ENCODE measurements around the gene ZSCAN9.

ZSCAN9 gene

GRCh38 chr6:28225056-28225834, at the start of gene ZSCAN9:
Gene ZSCAN9 (plus strand): TSS chr6:28225275. CDS start chr6:28227085, 1,810 bp downstream.
- peak; percentile 16 to 40 for DNase-seq (ENCODE audit: low read depth in 1 of 2, low spot score in 1 of 2)

DNA sequence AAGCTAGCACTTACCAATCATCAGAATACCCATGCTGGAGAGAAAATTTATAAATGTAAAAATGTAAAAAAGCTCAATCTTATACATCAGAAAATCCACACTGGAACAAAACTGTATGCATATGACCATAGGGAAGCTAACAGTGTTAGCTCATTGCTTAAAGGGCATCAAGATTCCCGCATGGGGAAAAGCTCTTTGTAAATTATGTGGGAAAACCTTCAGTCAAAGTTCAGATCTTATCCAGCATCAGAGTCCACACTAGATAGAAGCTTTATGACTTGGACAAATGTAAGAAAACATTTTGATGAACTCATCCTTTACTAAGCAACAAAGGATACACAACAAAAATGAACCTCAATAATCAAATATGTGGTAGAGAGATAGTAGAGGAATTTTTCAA, 48.7 kb upstream of the ZSCAN9 start:
- DNase-seq (ENCODE audit: low read depth in 1 of 2, low spot score in 1 of 2) = no peak

DNA sequence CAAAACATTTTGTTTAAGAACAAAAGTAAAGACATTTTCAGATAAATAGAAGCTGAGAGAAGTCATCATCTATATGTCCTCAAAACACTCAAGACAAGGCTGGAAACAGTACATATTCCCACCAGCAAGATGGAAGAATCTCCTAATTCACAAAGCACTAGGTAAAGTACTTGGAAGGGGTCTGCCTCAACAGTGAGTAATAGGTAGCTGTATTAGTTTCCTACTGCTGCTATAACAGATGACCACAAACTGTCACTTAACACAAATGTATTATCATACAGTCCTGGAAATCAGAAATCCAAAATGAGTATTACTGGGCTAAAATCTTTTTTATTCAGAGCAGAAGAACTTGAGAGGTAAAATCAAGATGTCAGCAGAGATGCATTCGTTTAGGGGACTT, 42.8 kb upstream of the ZSCAN9 start:
- DNase-seq (ENCODE audit: low read depth in 1 of 2, low spot score in 1 of 2) = no peak

GRCh38 chr6:28188111-28188979, 36.7 kb upstream of the ZSCAN9 start:
- no peak for DNase-seq (ENCODE audit: low read depth in 1 of 2, low spot score in 1 of 2)

DNA sequence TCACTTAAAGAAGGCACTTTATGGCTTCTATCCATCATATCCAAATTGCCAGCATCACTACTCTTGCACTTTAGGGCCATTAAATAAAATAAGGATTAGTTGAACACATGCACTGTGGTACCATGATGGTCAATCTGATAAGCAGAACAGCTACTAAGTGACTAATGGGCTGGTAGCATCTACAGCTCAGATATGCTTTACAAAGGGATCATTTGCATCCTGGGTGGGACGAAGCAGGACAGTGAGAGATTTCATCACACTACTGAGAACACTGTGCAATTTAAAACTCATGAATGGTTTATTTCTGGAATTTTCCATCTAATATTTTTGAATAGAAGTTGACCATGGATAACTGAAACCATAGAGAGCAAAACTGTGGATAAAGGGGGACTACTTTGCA, 25.1 kb upstream of the ZSCAN9 start:
- DNase-seq (ENCODE audit: low read depth in 1 of 2, low spot score in 1 of 2) = no peak

DNA sequence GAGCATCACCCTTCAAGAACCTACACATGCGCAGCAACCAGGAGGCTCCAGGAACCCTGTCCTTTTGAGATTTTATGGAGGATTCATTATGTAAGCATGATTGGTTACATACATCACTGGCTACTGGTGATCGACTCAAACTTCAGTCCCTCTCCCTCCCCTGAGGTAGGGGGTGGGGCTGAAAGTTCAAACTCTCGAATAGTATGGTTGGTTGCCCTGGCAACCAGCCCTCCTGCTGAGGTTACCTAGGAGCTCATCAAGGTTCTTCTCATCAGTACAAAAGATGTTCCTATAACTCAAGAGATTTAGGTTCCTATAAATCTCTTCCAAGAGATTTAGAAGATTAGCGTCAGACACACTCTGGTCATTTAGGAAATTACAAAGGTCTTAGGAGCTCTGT, 21.9 kb upstream of the ZSCAN9 start:
- no peak for DNase-seq (ENCODE audit: low read depth in 1 of 2, low spot score in 1 of 2)

DNA sequence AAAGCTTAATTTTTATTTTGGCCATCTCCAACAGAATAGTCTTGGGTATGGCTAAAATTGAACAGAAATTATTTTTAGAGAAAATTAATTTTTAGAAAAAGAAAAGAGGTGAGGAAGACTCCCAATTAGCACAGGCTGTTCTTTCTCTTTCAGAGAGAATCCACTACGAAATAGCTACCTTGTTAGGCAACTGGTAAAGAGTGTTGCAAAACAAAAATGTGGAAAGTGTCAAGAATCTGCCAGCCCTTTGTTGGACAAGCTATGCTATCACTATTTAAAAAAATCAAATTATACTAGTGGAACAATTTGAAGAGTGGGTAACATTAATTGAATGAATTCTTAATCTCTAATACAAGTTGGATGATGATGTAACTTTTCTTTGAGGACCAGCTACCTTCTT, 19.2 kb upstream of the ZSCAN9 start:
- no peak for DNase-seq (ENCODE audit: low read depth in 1 of 2, low spot score in 1 of 2)

DNA sequence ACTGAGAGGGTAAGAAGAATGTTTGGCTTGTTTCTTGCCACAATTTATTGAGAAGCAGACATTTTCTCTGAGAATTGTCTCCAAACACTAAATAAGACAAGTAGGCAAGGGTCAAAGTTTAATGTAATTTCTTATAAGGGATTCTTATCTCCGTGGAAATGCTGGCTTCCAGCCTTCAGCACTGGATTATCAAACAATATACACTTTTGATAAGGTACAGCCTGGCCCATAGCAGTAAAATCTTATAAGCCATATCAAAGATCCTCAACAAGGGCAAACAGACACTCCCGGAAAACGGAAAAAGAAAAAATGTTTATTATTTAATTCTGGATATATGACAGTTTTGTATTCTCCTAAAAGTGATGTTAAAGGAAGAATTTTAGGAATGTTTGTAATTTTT, 18.5 kb upstream of the ZSCAN9 start:
- no peak for DNase-seq (ENCODE audit: low read depth in 1 of 2, low spot score in 1 of 2)

- no peak for DNase-seq (ENCODE audit: low read depth in 1 of 2, low spot score in 1 of 2)
Measured at GRCh38 chr6:28206928-28207509, 18.1 kb upstream of the ZSCAN9 start.

GRCh38 chr6:28207510-28208110, 17.5 kb upstream of the ZSCAN9 start:
- no peak for DNase-seq (ENCODE audit: low read depth in 1 of 2, low spot score in 1 of 2)

GRCh38 chr6:28208111-28208659, 16.9 kb upstream of the ZSCAN9 start:
- DNase-seq (ENCODE audit: low read depth in 1 of 2, low spot score in 1 of 2) = no peak

DNA sequence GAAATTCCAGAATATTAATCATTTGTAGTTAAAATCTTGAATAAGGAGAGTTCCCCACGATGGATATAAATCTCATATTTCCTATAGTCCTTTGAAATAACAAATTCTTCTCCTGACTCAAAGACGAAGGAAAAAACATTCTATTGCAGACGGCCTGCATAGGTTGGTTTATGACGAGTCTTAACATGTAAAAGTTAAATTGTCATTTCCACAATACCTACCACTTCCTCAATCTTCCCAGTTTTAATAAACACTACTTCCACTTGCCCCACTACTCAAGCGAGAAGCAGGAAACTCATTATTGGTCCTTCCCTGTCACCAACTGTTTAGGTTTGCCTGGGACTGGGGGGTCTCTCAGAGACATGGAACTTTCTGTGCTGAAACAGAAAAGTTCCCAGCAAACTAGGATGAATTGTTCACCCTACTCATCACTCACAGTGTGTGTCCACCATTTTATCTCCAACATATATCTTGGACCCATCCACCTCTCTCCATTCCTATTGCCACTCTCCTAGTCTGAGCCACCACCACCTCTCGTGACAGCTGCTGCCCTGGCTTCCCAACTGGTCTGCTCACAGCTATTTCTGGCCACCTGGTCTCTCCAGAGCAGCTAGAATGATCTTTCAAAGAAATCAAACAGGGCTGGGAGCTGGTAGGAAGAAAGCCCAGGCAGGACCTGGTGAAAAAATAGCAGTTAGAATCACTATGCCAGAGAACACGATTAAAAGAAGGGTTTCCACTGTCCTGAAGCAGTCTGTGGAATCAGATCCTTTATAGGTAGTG, 15.1 kb upstream of the ZSCAN9 start:
- no peak for DNase-seq (ENCODE audit: low read depth in 1 of 2, low spot score in 1 of 2)

GRCh38 chr6:28211840-28212509, 13.1 kb upstream of the ZSCAN9 start:
- no peak for DNase-seq (ENCODE audit: low read depth in 1 of 2, low spot score in 1 of 2)

- peak in 1 of 2 donors; percentile 72 for DNase-seq (ENCODE audit: low read depth in 1 of 2, low spot score in 1 of 2)
Measured at GRCh38 chr6:28212510-28213212, 12.4 kb upstream of the ZSCAN9 start.

GRCh38 chr6:28213213-28213523, 11.9 kb upstream of the ZSCAN9 start:
- no peak for DNase-seq (ENCODE audit: low read depth in 1 of 2, low spot score in 1 of 2)

- DNase-seq (ENCODE audit: low read depth in 1 of 2, low spot score in 1 of 2) = no peak
Measured at GRCh38 chr6:28215425-28215824, 9.7 kb upstream of the ZSCAN9 start.

DNA sequence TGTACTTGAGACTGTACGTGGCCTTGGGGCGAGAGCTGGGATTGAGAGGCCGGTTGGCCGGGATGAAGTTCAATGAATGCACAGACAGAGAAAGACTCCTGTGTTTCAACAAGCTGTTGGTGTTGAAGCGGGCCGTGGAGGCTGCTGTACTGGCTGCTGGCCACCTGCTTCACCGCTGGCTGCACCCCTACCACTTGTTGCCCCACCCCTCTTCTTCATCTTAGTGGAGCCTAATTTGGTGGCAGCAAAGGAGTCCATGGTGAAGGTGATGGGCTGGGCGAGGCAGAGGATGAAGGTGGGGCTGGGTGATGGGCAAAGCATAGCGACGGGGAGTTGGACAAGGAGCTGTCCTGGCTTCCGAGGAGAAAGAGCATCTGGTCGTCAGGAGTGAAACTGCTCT, 7.2 kb upstream of the ZSCAN9 start:
- no peak for DNase-seq (ENCODE audit: low read depth in 1 of 2, low spot score in 1 of 2)

DNA sequence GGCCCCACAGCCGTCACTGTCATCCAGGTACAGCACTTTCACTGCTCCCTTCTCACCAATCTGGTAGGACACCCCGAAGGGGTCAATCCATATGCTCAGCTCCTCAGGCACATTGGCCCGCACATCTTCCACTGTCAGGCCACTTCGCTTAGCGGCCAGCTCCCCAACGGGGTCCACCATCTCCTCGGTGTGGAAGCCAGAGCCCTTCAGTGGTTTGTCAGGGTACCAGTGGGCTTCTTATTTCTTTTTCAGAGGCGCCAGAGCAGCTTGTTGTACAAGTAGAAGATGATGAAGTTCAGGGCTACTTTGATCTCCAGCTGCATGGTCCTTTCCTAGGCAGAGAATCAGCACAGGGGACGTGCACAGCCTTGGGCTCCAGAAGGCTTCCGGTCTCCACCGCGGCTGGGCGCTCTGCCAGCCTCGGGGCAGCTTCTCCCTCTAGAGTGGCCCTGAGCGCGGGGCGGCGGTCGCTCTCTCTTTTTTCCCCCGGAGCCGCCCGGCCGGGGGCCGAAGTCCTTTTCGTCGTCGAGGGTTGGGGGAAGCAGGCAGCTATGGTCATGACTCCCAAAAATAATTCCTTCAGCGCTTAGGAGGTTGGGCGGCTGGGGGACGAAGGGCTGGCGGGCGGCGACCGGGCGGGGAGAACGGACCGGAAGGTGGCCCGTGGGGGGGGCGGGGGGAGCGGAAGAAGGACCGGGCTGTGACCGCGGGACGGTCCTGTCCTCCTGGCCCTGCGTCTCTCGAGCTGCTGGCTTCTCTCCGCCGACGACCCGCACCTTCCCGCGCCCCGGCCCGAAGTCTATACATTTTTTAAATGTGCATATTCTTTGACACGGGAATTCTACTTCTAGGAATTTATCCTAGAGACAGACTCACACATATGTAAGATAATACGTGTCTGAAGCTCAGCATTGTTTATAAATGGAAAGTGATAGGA, 6.5 kb upstream of the ZSCAN9 start:
- no peak for DNase-seq (ENCODE audit: low read depth in 1 of 2, low spot score in 1 of 2)

Data from activated CD4-positive, alpha-beta T cell treated with anti-CD3 and anti-CD28 coated beads, Interleukin-2, amount 50 U/mL, for 24 hours (primary cell).